ENCODE data around the gene IAH1.

The IAH1 gene

DNA sequence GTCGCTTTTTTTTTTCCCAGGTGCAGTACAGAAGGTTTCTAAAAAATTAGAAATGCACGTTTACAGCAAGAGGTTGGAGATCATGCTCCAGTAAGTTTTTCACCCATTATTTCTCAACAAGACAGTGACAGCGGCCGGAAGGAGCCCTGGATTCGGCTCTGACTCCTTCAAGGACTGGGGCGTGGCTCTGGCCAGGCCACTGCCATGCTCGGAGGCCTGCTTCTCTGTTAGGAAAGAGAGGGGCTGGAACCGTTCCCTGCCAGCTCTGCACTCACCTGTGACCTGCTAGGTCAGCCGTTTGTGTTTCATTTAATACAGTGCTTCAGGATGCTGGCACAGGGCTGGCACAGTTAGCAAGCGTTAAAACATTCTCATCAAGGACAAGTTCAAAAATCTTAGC, 6.7 kb upstream of the IAH1 start:
- no peak for DNase-seq
- Histone ChIP-seq H3K9me3 (no peaks in the 10 kb centered on the region), H3K27me3 (no peaks in the 10 kb centered on the region), H3K4me3 (ENCODE audit: low read depth, low read length) (no peak overlapping the region), H3K36me3 (peaks cover 33% of the 10 kb centered on the region), H3K4me1 (no peaks in the 10 kb centered on the region)
- TF ChIP-seq CTCF (IDR thresholded peaks at IDR 0.05; ENCODE audit: low read depth, low read length), result no peak

DNA sequence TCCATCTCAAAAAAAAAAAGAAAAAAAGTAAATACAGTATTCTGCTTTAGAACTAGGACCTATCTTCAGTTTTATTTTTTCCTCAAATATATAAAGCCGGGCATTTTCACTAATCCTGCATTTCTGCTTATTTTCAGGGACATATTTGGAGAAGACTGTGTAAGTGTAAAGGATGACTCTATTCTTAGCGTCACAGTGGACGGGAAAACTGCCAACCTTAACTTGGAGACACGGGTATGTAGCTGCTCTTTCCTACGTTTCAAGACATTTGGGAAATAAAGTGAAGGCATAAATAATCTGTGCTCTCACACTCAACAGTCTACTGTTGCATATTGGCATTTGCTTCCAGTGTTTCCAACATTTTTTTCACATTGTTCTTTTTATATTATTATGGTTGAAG, 3.1 kb upstream of the IAH1 start:
- H3K9me3 ChIP-seq, result no peaks in the 10 kb centered on the region
- H3K36me3 ChIP-seq, result peaks cover 29% of the 10 kb centered on the region
- H3K4me1 ChIP-seq, result no peaks in the 10 kb centered on the region; the same call in 1 of the 2 replicates
- no peak overlapping the region for H3K4me3 ChIP-seq (ENCODE audit: low read depth, low read length)
- DNase-seq, result no peak
- no peaks in the 10 kb centered on the region for H3K27me3 ChIP-seq
- TF ChIP-seq CTCF (IDR thresholded peaks at IDR 0.05; ENCODE audit: low read depth, low read length), result no peak

DNA sequence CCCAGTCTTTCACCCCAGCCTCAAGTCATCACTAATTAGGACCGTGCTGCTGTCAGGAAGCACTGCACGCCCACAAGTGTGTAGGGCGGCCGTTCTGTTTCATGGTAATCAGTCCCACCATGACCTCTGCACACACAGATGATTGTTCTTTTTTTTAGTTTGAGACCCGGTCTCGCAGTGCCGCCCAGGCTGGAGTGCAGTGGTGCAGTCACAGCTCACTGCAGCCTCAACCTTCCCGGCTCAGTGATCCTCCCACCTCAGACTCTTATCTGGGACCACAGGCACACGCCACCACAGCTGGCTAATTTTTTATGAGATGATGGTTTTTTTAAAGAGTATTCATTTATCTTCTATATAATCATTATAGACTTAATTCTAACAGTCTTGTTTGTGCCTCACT, 1.8 kb upstream of the IAH1 start:
- no peaks in the 10 kb centered on the region for H3K27me3 ChIP-seq
- H3K9me3 ChIP-seq, result no peaks in the 10 kb centered on the region
- no peak overlapping the region for H3K4me3 ChIP-seq (ENCODE audit: low read depth, low read length)
- no peak for TF ChIP-seq CTCF (IDR thresholded peaks at IDR 0.05; ENCODE audit: low read depth, low read length)
- H3K4me1 ChIP-seq, result no peaks in the 10 kb centered on the region; the same call in 1 of the 2 replicates
- peaks cover 27% of the 10 kb centered on the region for H3K36me3 ChIP-seq
- no peak for DNase-seq

DNA sequence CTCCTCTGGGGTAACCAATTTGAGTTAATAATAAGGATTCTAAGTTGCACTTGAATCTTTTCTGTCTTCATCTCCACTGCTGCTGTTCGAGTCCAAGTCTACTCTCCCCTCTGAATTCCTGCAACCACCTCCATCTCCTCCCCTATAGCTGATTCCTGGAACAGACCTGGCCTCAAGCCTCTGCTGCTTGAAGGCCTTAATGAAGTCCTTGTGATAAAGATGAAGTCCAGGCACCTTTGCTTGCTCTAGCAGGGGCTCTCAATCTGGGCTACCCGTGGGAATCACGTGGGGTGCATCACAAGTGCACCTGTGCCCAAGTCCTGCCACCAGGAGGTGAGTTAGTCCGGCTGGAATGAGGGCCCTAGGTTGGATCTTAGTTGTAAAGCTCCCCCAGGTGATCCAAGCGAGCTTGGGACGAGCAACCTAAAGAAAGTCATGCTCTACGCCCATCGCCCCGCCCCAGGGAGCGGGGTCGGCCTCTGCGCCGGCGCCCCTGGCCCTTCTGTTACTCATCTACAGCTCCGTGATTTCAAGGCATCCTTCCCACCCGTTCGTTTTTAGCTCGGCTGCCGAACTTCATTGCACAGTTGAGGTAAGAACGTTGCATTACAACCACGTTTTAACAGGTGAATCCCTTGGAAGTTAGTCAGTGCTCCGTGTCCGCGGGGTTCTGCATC, 905 bp upstream of the IAH1 start:
- no peak for TF ChIP-seq CTCF (IDR thresholded peaks at IDR 0.05; ENCODE audit: low read depth, low read length)
- no peak overlapping the region for H3K4me3 ChIP-seq (ENCODE audit: low read depth, low read length)
- H3K27me3 ChIP-seq, result no peaks in the 10 kb centered on the region
- H3K36me3 ChIP-seq, result peaks cover 24% of the 10 kb centered on the region
- H3K9me3 ChIP-seq, result no peaks in the 10 kb centered on the region
- no peak for DNase-seq
- no peaks in the 10 kb centered on the region; the same call in 1 of the 2 replicates for H3K4me1 ChIP-seq

- Histone ChIP-seq H3K4me1 (no peaks in the 10 kb centered on the region; the same call in 1 of the 2 replicates), H3K9me3 (no peaks in the 10 kb centered on the region), H3K27me3 (no peaks in the 10 kb centered on the region), H3K36me3 (peaks cover 23% of the 10 kb centered on the region), H3K4me3 (ENCODE audit: low read depth, low read length) (peak overlapping the region; percentile 71; the same call in 1 of the 2 replicates)
- DNase-seq, result no peak
- TF ChIP-seq CTCF (IDR thresholded peaks at IDR 0.05; ENCODE audit: low read depth, low read length), result no peak
Observed at GRCh38 chr2:9473985-9474360, 378 bp upstream of the IAH1 start.

GRCh38 chr2:9477914-9478313, 3.6 kb downstream of the IAH1 start:
- no peak for TF ChIP-seq CTCF (IDR thresholded peaks at IDR 0.05; ENCODE audit: low read depth, low read length)
- Histone ChIP-seq H3K4me1 (no peaks in the 10 kb centered on the region; the same call in 1 of the 2 replicates), H3K36me3 (peaks cover 18% of the 10 kb centered on the region; the same call in 1 of the 2 replicates)

More at GRCh38 chr2:9477914-9478313, 3.6 kb downstream of the IAH1 start:
- Histone ChIP-seq H3K27me3 (no peaks in the 10 kb centered on the region), H3K9me3 (no peaks in the 10 kb centered on the region), H3K4me3 (ENCODE audit: low read depth, low read length) (no peak overlapping the region)
- no peak for DNase-seq
